NCI-H187 treated with DMSO at 0.1 percent for 48 hours (cell line): Measurements from ENCODE around the gene TPK1.
"Not testable (repeated sequence)": the region's sequence is repeated elsewhere in the genome, so short reads cannot be mapped to it uniquely, and the experiment has no call there.

Experiments
- DNase-seq: peaks from one replicate; lab custom pipeline; 2025; lab: John Stamatoyannopoulos, UW

Gene TPK1

DNA sequence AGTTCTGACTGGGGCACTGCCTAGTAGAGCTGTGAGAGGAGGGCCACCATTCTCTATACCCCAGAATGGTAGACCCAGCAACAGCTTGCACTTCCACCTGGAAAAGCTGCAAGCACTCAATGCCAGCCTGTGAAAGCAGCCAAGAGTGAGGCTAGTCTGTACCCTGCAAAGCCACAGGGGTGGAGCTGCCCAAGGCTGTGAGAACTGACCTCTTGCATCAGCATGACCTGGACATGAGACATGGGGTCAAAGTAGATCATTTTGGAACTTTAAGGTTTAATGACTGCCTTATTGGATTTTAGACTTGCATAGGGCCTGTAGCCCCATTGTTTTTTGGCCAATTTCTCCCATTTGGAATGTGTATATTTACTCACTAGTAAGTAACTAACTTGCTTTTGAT lies 206.3 kb downstream of the TPK1 start:
- no peak for DNase-seq

GRCh38 chr7:144629011-144629410 lies 206.8 kb downstream of the TPK1 start:
- no peak for DNase-seq

- DNase-seq, result no peak
These were observed 207.7 kb downstream of the TPK1 start for GRCh38 chr7:144628176-144628575.

GRCh38 chr7:144622745-144623144 lies 213.1 kb downstream of the TPK1 start:
- peak; percentile 6 for DNase-seq

GRCh38 chr7:144606261-144606660 lies 229.6 kb downstream of the TPK1 start:
- DNase-seq, result no peak

GRCh38 chr7:144596953-144597352 lies 238.9 kb downstream of the TPK1 start:
- no peak for DNase-seq

- DNase-seq, result no peak
These were observed 241.3 kb downstream of the TPK1 start for GRCh38 chr7:144594580-144594979.

- no peak for DNase-seq
These were observed 247.2 kb downstream of the TPK1 start for GRCh38 chr7:144588559-144589051.

- no peak for DNase-seq
These were observed 248.2 kb downstream of the TPK1 start for GRCh38 chr7:144587701-144588100.

DNA sequence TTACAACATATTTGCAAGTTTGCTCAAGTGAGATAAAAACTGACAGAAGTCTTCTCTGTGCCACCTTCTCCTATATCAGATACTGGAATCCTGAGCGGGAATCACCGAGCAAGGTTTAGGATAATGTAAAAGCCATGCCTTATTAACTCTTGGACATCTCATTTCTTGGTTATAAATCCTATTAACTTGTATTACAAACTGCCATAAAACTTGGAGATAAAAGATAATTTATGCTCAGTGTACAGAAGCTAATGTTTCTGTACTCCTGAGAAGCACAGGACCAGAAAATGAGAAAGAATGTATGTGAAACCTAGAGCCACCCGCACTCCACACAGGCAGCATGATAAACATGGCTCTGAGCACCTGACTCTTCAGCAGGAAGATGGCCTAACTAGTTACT lies 251.1 kb downstream of the TPK1 start:
- DNase-seq, result no peak

GRCh38 chr7:144579687-144580086 lies 256.2 kb downstream of the TPK1 start:
- no peak for DNase-seq

GRCh38 chr7:144575456-144575855 lies 260.4 kb downstream of the TPK1 start:
- no peak for DNase-seq

DNA sequence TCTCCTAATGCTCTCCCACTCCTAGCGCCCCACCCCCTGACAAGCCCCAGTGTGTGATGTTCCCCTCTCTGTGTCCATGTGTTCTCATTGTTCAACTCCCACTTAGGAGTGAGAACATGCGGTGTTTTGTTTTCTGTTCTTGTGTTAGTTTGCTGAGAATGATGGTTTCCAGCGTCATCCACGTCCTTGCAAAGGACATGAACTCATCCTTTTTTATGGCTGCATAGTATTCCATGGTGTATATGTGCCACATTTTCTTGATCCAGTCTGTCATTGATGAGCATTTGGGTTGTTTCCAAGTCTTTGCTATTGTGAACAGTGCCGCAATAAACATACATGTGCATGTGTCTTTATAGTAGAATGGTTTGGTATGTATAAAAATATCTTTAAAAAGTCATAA lies 261.1 kb downstream of the TPK1 start:
- DNase-seq, result not testable (repeated sequence)

DNA sequence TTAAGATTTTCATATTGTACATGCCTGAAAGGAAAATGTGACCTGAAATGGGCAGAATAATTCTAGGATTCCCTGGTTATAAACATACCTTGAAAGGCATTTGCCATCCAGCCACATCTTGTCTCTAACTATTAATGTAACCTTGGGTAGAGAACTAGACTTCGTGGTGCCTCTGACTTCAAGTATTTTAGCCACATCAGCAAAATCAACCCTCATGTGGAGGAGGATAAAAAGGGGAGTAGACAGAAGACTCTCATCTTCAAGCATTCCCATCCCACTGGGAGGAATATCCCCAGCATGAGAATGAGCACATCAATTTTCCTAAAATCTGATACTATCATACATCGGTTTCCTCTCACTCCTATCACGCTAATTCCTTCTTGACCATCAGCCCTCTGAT lies 267.6 kb downstream of the TPK1 start:
- DNase-seq, result no peak

DNA sequence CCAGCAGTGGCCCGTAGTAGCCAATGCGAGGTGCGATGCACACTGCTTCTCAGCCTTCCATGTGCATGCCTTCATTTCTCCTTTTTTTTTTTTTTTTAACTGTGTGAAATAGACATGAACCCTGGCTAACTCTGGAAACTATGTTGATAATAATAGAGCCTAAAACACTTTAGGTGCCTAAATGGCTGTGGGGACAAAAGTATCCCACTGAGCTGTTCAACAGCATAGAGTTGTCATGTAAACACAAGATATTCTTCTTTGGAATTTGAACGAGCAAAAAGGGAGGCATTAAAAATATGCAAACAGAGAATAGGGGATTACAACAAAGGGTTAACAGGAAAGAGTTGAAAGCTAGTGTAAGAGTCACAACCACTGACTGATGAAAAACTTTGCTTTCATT lies 270.3 kb downstream of the TPK1 start:
- DNase-seq, result no peak

- DNase-seq, result no peak
These were observed 286.0 kb downstream of the TPK1 start for GRCh38 chr7:144549861-144550260.

GRCh38 chr7:144548556-144548955 lies 287.3 kb downstream of the TPK1 start:
- DNase-seq, result no peak

DNA sequence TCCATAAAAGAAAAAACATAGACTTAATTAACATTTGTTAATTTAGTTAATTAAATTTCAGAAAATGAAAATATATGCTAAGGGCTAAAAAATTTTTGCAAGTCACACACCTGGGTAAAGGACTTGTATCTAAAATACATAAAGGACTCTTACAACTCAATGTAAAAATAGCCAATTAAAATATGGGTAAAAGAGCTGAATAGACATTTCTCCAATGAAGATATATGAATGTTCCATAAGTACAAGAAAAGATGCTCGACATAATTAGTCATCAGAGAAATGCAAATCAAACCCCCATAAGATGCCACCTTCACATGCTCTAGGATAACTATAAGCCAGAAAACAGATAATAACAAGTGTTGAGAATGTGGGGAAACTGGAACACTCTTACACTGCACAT lies 288.0 kb downstream of the TPK1 start:
- no peak for DNase-seq

GRCh38 chr7:144546782-144547181 lies 289.1 kb downstream of the TPK1 start:
- DNase-seq, result no peak

- no peak for DNase-seq
These were observed 290.5 kb downstream of the TPK1 start for GRCh38 chr7:144545330-144545729.

DNA sequence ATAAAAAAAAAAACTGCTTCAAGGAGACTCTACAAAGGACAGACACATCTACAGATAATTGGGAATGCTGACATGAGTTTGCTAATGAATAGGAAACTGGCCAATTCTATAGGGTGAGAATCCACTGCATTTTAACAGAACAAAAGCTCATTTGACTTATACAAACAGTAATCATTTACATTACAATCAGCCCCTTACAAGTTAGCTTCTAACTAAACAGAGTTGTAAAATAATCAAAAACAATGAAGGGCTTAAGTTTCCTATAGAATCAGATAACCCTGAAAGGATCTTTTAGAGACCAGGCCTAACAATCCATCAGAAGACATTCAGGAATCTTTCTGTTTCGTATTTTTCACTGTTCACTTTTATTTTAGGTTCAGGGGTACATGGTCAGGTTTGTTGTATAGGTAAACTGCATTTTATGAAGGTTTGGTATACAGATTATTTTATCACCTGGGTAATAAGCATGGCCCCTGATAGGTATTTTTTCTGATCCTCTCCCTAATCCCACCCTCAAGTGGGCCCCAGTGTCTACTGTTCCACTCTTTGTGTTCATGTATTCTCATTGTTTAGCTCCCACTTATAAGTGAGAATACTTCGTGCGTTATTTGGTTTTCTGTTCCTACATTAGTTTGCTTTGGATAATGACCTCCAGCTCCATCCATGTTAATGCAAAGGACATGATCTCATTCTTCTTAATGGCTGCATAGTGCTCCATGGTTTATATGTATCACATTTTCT lies 301.0 kb downstream of the TPK1 start:
- DNase-seq, result no peak

GRCh38 chr7:144534196-144534595 lies 301.7 kb downstream of the TPK1 start:
- DNase-seq, result no peak

- no peak for DNase-seq
These were observed 304.7 kb downstream of the TPK1 start for GRCh38 chr7:144531181-144531580.

- DNase-seq, result no peak
These were observed 306.5 kb downstream of the TPK1 start for GRCh38 chr7:144529269-144529926.
